ENCODE data around the gene CRABP1.

Gene CRABP1

GRCh38 chr15:78317145-78317836 lies 22.9 kb upstream of the CRABP1 start:
- no peak for DNase-seq (ENCODE audit: low read depth in 2 of 2)

DNA sequence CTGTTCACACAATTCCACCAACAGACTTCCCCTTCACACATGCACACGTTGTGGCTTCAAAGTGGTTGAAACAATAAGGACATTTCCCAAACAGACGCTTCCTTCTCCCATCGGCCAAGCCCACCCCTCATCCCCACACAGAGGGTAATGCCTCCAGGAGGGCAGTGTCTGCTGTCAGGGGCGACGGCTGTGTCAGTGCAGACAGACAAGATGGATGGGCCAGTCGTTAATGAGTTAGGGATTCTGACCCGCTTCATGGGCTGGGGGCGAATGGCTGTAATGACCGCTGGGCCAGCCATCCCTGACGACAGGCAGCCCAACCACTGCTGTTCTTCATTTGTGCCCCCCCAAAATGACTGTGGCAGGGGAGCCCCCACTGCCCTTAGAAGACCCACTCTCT lies 20.6 kb upstream of the CRABP1 start:
- DNase-seq (ENCODE audit: low read depth in 2 of 2), result no peak

DNA sequence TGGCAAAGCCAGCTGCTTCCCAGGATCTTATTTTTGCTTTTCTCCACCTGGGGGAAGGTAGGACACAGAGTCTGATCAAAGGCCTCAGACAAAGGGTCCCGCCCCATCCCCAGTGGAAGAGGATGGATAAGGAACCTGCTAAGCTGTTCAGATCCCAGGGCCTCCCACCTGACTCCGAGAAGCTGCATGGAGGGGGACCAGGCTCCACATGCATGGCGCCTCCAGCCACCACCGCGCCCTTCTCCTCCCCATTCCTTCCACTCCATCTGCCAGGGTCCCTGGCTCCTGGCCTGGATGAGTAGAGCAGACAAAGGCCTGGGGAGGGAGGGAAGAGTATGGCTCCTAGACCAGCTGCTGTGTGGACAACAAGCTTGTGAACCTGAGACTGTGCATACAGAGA lies 20.0 kb upstream of the CRABP1 start:
- no peak for DNase-seq (ENCODE audit: low read depth in 2 of 2)

- DNase-seq (ENCODE audit: low read depth in 2 of 2), result no peak
Measured at GRCh38 chr15:78321041-78321570, 19.0 kb upstream of the CRABP1 start.

- DNase-seq (ENCODE audit: low read depth in 2 of 2), result no peak
Measured at GRCh38 chr15:78321786-78322185, 18.4 kb upstream of the CRABP1 start.

DNA sequence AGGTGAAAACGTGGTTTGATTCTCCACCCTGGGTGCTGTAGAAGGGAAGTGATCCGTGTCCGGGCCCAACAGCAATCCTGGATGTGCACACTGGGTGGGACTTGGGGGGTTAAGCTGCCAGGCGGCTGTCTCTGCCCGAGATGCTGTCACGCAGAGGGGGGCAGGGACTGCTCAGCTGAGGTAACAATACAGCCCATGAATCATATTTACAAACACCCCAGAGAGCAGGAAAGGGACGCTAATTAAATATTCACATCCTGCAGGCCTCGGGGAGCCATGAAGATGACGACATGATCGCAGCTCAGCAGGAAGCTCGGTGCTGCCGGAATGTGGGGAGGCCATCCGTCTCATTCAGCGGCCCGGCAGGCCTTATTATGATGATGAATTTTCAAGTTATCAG lies 17.9 kb upstream of the CRABP1 start:
- DNase-seq (ENCODE audit: low read depth in 2 of 2), result no peak

GRCh38 chr15:78322724-78323521 lies 17.2 kb upstream of the CRABP1 start:
- no peak for DNase-seq (ENCODE audit: low read depth in 2 of 2)

DNA sequence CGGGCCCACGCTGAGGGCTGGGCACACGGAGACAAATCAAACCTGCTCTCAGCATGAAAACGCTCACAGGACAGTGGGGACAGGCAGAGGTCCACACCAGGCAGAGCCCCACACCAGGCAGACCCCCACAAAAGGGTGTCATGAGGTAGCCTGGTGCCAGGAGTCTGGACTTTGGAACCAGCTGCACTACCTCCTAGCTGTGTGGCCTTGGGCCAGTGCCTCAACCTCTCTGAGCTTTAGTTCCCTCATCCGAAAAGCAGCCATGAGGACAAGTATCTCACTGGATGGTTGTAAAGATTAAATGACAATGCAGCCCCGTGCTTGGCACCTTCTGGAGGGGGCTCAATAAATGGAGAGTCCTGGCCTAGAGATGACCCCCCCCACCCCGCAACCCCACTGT lies 16.5 kb upstream of the CRABP1 start:
- DNase-seq (ENCODE audit: low read depth in 2 of 2), result no peak

- no peak for DNase-seq (ENCODE audit: low read depth in 2 of 2)
Measured at GRCh38 chr15:78324144-78324543, 16.0 kb upstream of the CRABP1 start.

- no peak for DNase-seq (ENCODE audit: low read depth in 2 of 2)
Measured at GRCh38 chr15:78325092-78325843, 14.9 kb upstream of the CRABP1 start.

- no peak for DNase-seq (ENCODE audit: low read depth in 2 of 2)
Measured at GRCh38 chr15:78327466-78327865, 12.7 kb upstream of the CRABP1 start.

GRCh38 chr15:78329625-78330024 lies 10.5 kb upstream of the CRABP1 start:
- DNase-seq (ENCODE audit: low read depth in 2 of 2), result no peak

GRCh38 chr15:78334845-78335244 lies 5.3 kb upstream of the CRABP1 start:
- no peak for DNase-seq (ENCODE audit: low read depth in 2 of 2)

GRCh38 chr15:78335985-78336384 lies 4.2 kb upstream of the CRABP1 start:
- no peak for DNase-seq (ENCODE audit: low read depth in 2 of 2)

DNA sequence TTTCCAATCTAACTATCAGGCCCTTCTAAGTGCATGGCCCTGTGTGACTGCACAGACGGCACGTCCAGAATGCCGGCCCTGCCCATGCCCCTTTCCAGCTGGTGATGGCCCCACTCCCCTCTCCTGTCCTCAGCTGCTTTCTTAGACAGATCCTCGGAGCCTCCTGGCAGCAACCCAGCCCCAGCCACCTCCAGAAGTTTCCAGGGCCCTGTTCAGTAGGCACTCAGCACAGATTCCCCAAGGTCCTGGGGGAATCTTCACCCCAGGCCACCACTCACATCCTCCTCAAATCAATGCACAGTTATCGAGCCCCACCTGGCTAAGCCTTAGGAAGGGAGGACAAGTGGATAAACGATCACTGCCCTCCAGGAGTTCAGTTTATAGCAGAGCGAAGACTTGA lies 1.4 kb upstream of the CRABP1 start:
- DNase-seq (ENCODE audit: low read depth in 2 of 2), result no peak

- no peak for DNase-seq (ENCODE audit: low read depth in 2 of 2)
Measured at GRCh38 chr15:78339559-78339958, 594 bp upstream of the CRABP1 start.

DNA sequence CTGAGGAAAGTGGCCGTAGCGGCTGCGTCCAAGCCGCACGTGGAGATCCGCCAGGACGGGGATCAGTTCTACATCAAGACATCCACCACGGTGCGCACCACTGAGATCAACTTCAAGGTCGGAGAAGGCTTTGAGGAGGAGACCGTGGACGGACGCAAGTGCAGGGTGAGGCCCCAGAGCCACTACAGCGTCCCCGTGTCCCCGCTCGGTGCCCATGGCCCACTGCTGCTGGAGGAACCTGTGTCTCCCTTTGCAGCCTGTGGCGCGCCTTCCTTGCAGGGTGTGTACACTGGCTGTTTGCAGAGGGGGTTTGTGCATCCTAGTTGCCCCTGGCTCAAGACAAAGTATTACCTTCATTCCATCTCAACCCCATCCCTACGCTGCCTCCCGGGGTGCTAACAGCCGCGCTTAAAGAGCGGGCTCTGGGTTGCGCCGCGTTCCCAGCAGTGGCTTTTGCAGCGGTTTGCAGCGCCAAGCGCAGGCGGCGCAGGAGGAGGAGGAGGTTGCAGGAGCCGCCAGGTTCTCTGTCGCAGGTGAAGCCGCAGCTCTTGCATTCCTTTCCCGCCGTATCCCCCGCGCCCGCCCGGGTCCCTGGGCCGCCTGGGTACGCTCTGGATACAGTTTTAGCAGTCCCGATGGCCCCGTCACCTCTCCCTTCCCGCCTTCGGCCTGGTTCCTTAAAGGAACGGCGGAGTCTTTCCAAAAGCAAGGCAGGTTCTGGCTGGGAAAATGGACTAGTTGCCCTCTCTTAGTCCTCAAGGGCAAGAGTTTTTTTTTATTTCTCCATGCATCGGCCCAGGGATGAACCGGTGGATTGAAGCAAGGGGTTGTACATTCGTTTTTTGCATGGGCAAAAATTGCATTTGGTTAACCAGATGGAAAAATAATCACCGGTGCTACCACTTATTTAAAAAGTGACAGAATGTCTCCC lies 1.2 kb downstream of the CRABP1 start:
- DNase-seq (ENCODE audit: low read depth in 2 of 2), result no peak

DNA sequence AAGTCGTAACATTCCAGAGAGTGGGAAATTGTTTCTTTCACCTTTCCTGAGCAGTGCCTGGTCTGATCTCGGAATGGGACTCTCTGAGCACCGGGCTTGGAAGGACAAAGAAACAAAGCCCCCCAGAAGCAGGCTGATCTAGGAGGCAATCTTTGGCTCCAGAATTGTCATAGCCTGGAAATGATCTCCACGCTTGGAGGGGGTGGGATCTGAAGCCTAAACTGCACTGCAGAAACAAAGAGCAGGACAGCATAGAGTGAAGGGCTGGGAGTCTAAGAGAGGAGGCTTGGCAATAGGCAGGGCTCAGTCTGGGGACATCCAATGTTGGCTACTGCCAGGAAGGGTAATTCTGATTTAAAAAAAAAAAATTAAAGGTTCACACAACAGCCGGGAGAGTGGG lies 1.9 kb downstream of the CRABP1 start:
- DNase-seq (ENCODE audit: low read depth in 2 of 2), result no peak

GRCh38 chr15:78343276-78344060 lies 3.3 kb downstream of the CRABP1 start:
- DNase-seq (ENCODE audit: low read depth in 2 of 2), result no peak

GRCh38 chr15:78345396-78346125 lies 5.4 kb downstream of the CRABP1 start:
- DNase-seq (ENCODE audit: low read depth in 2 of 2), result no peak

Data from stimulated activated CD4-positive, alpha-beta T cell treated with anti-CD3 and anti-CD28 coated beads, Interleukin-1b, Interleukin-23, amount 100 ng/mL, for 4 hours (primary cell).